GM18511 (cell line): ENCODE data around the gene LTBR.
"Not testable (repeated sequence)": the region's sequence is repeated elsewhere in the genome, so short reads cannot be mapped to it uniquely, and the experiment has no call there.

ENCODE experiments used
- ATAC-seq: cut with Tn5 transposase; IDR thresholded peaks from one replicate; pipeline ENCODE4 v1.9.1; 2021; ENCODE audit warnings: mild to moderate bottlenecking, moderate library complexity; ENCODE audit not compliant: unreplicated experiment

Gene LTBR

DNA sequence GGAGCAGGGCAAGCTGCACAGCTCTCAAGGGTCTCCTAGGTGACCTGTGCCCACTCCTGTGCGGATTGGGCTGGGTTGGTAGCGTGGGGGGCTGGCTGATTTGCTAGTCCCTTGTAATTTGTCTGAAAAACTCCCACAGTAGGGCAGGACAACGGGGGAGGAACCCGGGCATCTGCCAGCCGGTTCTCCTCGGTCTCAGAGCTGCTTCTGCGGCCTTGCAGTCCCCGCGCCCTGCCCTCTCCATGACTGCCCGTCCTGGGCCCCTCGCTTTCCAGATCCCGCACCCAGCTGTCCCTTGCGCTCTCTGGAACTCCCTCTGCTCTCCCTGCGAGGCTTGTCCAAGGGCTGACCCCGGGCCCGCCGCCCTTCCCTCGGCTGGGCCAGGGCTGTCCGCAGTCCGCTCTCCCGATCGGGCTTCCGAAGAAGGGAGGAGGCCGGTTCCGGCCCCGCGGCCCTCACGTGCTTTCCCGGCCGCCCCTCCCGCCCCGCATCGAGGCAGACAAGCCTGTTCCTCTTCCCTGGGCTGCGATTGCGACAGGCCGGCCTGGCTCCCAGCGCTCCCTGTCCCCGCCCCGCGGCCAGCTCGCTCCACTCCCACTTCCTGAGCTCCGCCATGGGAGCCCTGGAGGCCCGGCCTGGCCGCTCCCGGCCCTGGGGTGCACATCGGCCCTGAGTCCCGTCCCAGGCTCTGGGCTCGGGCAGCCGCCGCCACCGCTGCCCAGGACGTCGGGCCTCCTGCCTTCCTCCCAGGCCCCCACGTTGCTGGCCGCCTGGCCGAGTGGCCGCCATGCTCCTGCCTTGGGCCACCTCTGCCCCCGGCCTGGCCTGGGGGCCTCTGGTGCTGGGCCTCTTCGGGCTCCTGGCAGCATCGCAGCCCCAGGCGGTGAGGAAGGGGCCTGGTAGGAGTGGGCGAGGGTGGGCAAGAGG, at the start of gene LTBR:
TSS of gene LTBR (plus strand) at position 591 of the 927 bp plus-strand sequence. CDS start at position 788, 197 bp downstream.
- ATAC-seq = no peak

GRCh38 chr12:6334359-6334758, 49.6 kb upstream of the LTBR start:
- no peak for ATAC-seq

- ATAC-seq = no peak
These were observed 49.0 kb upstream of the LTBR start for GRCh38 chr12:6334940-6335450.

GRCh38 chr12:6335451-6336078, 48.4 kb upstream of the LTBR start:
- peak; percentile 84 for ATAC-seq

DNA sequence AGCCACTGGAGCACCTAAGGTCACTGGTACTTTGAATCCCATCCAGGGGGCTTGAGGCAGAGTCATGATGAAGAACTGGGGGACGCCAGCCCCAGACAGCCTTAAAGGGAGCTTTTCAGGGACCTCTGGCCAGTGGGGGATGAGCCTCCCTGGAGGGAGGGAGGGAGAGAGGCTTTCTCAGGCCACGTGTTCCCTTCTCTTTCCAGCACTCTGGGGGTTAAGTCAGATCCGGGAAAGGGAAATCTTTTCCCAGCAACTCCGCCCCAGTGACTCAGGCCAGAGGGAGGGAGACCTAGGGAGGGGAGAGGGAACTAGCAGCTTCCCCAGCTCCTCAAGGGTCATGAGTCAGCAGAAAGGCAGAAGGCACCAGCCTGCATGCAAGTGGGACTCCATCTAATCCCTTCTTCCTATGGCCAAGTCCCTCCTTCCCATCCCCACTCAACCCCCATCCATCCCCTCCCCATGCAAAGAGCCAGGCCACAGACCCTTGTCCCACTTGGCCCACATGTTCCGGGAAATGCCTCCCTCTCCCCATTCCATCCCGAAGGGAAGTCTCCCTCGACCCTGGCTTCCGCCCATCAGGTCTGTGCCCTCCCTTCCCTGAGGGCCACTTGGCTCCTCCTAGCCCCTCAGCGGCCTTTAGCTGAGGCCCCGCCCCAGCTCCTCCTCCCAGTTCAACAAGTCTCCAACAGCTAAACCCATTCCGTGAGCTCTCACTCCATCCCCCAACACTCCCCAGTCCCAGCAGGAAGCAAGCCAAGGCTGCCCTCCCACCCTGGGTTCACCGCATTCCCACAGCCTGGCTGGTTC, 47.7 kb upstream of the LTBR start:
- no peak for ATAC-seq

GRCh38 chr12:6336889-6337853, 46.8 kb upstream of the LTBR start:
- no peak for ATAC-seq

- no peak for ATAC-seq
These were observed 46.0 kb upstream of the LTBR start for GRCh38 chr12:6337958-6338433.

GRCh38 chr12:6338536-6338935, 45.4 kb upstream of the LTBR start:
- not testable (repeated sequence) for ATAC-seq

DNA sequence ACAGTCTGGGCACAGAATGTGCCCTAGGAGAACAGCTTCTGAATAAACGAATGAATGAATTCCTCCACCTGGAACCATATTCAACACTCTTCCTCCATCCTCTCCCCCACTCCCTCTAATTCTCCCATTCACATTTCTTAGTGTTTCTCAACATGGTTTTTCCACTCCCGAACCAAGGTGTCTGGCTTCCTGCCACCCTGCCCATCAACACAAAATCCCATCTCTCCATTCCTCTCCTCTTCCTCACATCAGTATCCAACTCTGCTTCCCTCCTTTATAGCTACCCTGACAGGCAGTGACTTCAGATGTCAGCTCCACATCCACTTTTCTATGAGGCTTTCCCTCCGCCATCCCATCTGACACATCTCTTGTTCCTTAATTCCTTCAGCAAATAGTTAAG, 45.0 kb upstream of the LTBR start:
- ATAC-seq = no peak

- ATAC-seq = no peak
These were observed 43.8 kb upstream of the LTBR start for GRCh38 chr12:6340032-6340638.

DNA sequence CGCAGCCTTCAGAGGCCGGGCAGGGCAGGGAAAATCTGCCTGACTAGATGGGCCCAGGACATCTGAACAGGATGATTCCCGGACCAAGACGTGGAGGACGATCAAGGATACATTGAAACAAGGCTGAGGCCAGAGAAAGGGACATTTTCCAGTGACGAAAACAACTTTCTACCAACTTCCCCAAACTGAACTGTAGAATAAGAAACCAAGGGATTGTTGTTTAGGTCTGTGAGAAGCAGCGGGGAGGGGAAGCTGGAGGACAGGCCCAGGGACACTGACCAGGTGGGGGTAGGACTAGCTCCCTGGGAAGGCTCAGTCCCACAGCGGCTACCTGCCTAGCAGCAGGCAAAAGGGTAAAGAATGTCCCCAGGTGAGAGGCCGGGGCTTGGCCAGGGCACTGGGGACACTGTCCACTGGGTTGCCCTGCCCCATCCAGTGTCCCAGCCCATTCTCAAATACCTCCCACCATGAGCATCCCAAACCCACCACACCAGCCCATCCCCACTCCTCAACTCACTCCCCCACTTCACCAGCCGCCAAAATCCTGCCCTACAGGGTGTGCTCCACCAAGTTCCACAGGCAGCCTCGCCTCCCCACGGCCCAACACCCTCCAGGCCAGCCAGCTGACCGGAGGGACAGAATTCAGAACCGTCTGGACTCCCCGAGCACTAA, 43.1 kb upstream of the LTBR start:
- ATAC-seq = no peak

DNA sequence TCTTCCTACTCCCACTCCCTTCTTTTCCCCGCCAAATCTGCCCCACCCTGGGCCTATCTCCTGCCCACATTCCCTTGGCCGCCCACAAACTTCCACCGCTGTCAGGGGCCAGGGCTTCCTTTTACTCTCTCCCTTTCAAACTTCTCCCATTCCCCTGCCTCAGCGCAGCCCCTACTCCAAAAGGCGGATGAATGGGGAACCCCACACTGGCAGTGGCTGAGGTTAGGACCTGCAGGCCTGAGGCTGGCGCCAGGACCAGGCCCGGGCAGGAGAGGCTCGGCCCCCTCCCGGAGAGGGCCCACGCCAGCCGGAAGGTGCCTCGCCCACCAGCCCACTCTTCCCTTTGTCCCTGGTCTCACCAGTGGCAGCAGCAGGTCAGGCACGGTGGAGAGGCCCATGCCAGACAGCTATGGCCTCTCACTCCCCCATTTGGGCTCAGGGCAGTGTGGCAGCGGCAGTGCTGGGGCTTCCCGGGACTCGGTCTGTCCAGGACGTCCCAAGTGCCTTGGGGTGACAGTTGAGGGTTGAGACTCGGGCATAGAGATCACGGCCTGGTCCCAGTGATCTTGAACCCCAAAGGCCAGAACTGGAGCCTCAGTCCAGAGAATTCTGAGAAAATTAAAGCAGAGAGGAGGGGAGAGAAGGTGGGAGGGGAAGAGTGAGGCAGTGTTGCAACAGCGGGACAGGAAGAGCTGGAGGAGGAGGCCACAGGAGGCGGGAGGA, 42.4 kb upstream of the LTBR start, which contains the start of gene TNFRSF1A:
TSS of gene TNFRSF1A (minus strand) at position 660 of the 723 bp plus-strand sequence. CDS start at position 398, 262 bp downstream.
- ATAC-seq = no peak

- no peak for ATAC-seq
These were observed 41.6 kb upstream of the LTBR start for GRCh38 chr12:6342140-6342889.

GRCh38 chr12:6343518-6343917, 40.4 kb upstream of the LTBR start:
- ATAC-seq = no peak

DNA sequence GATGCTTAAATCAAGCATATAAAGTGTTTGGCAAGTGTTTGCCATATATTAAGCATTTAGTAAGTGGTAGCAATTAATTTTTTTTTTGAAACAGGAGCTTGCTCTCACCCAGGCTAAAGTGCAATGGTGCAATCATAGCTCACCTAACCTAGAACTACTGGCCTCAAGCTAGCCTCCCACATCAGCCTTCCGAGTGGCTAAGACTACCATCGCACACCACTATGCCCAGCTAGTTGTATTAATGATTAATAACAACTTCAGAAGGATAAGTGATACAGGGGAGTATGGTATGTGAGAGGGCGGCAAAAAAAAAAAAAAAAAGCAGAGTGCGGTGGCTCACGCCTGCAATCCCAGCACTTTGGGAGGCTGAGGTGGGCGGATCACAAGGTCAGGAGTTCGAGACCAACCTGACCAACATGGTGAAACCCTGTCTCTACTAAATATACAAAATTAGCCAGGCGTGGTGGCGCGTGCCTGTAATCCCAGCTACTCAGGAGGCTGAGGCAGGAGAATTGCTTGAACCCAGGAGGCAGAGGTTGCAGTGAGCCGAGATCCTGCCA, 39.8 kb upstream of the LTBR start:
- ATAC-seq = not testable (repeated sequence)

DNA sequence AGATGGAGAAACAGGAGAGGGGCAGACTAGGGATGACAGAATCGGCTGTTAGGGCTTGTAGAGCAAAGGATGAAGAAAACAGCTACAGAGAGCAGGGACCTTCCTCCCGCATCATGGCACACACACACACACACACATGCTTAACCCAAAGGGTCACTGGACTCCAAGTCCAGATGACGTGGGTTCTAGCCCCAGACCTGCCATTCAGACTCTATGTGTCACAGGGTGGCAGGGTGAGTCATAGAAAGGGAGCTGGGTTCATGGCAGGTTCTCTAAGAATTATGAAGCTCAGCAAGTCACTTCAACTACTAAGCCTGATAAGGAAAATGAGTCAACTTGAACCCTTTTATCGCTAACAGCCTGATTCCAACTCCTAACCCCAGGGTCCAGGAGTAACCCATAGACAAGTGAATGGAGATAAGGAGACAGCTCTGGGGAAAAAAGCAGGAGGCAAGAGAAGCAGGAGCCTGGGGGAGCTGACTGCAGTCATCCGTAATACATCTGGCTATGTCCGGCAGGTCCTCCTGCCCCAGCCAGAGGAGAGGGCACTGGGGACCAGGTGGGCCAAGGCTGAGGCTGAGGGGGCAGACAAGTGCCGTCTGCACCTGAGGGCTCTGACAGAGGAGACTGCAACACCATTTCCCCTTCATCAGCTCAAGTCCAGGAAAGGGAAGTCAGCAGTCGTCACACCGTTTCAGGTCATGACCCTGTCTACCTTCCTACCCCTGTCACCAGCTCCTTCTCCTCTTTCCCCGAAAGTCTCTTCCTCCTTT, 38.5 kb upstream of the LTBR start:
- no peak for ATAC-seq
